Astrocyte (in vitro differentiated cells and primary cell): ENCODE measurements around the gene NRAP. TPM values are rescaled to one million over a fixed set of nuclear protein-coding genes. Genes with fewer than 3 reads are reported as not detected.

Experiments
- DNase-seq: peaks from one replicate; pipeline ENCODE4 v3.0.0-alpha.2; 2010; ENCODE audit warnings: low read depth
- FAIRE-seq: peaks from 2 replicates; lab custom pipeline; 2011; peaks lifted over from hg19 to GRCh38; lab: Jason Lieb, UNC
- H2AFZ ChIP-seq: 2 replicates; pipeline ENCODE4 v1.6.0; 2012; ENCODE audit warnings: low read depth, low read length, inconsistent platforms
- H3K27ac ChIP-seq: 2 replicates; pipeline ENCODE4 v1.5.1; 2011; ENCODE audit warnings: low read depth, low read length, inconsistent platforms
- H3K27me3 ChIP-seq: 2 replicates; pipeline ENCODE4 v1.6.0; 2011; ENCODE audit warnings: low read length, inconsistent platforms; ENCODE audit not compliant: insufficient read depth
- H3K36me3 ChIP-seq: 2 replicates; pipeline ENCODE4 v1.5.1; 2011; ENCODE audit warnings: low read length, inconsistent platforms; ENCODE audit not compliant: insufficient read depth
- H3K4me1 ChIP-seq: 2 replicates; pipeline ENCODE4 v1.5.1; 2011; ENCODE audit warnings: low read length, inconsistent platforms; ENCODE audit not compliant: insufficient read depth
- H3K4me2 ChIP-seq: 2 replicates; pipeline ENCODE4 v1.6.0; 2012; ENCODE audit warnings: low read length, inconsistent platforms
- H3K4me3 ChIP-seq: 2 replicates; pipeline ENCODE4 v1.5.1; 2011; ENCODE audit warnings: low read depth, mild to moderate bottlenecking, low read length, inconsistent platforms; ENCODE audit not compliant: insufficient read depth
- H3K79me2 ChIP-seq: 2 replicates; pipeline ENCODE4 v1.6.0; 2012; ENCODE audit warnings: mild to moderate bottlenecking, low read length, inconsistent platforms; ENCODE audit not compliant: insufficient read depth
- H3K9ac ChIP-seq: 2 replicates; pipeline ENCODE4 v1.6.0; 2012; ENCODE audit warnings: mild to moderate bottlenecking, low read length, inconsistent platforms
- H3K9me3 ChIP-seq: 2 replicates; pipeline ENCODE4 v1.5.1; 2012; ENCODE audit warnings: low read depth, mild to moderate bottlenecking, low read length, inconsistent platforms; ENCODE audit not compliant: insufficient read depth
- H4K20me1 ChIP-seq: 2 replicates; pipeline ENCODE4 v1.6.0; 2012; ENCODE audit warnings: low read length, inconsistent platforms; ENCODE audit not compliant: insufficient read depth
- H3K27ac Mint-ChIP-seq: one replicate; pipeline ENCODE4 v1.8.0; 2021; ENCODE audit warnings: mild to moderate bottlenecking, mixed read lengths; ENCODE audit not compliant: unreplicated experiment
- H3K27me3 Mint-ChIP-seq: one replicate; pipeline ENCODE4 v1.8.0; 2021; ENCODE audit warnings: low read depth, mixed read lengths; ENCODE audit not compliant: unreplicated experiment
- H3K36me3 Mint-ChIP-seq: one replicate; pipeline ENCODE4 v1.8.0; 2021; ENCODE audit warnings: low read depth, mixed read lengths; ENCODE audit not compliant: unreplicated experiment
- H3K4me1 Mint-ChIP-seq: one replicate; pipeline ENCODE4 v1.8.0; 2021; ENCODE audit warnings: low read depth, mixed read lengths; ENCODE audit not compliant: unreplicated experiment
- H3K4me3 Mint-ChIP-seq: one replicate; pipeline ENCODE4 v1.8.0; 2021; ENCODE audit warnings: mild to moderate bottlenecking, moderate library complexity, mixed read lengths; ENCODE audit not compliant: unreplicated experiment
- H3K9me3 Mint-ChIP-seq: one replicate; pipeline ENCODE4 v1.8.0; 2021; ENCODE audit warnings: mild to moderate bottlenecking, mixed read lengths; ENCODE audit not compliant: unreplicated experiment
- EZH2 ChIP-seq: IDR thresholded peaks from 2 replicates; pipeline ENCODE4 v1.6.1; 2012; ENCODE audit warnings: mild to moderate bottlenecking, low read length, inconsistent platforms; ENCODE audit not compliant: insufficient read depth
- total RNA-seq: library from RNA; stranded (reverse); gene quantifications from 2 replicates; pipeline ENCODE4 v1.2.1, GENCODE V29; 2021
- TF ChIP-seq, protein P1 (sequence below): IDR thresholded peaks from 2 replicates; pipeline ENCODE4 v1.5.1; 2011; ENCODE audit warnings: low read depth, mild to moderate bottlenecking, inconsistent platforms, low read length, moderate library complexity; ENCODE audit not compliant: insufficient read depth

NRAP gene
- total RNA-seq, 1 donor from 2014 or later, result not detected

DNA sequence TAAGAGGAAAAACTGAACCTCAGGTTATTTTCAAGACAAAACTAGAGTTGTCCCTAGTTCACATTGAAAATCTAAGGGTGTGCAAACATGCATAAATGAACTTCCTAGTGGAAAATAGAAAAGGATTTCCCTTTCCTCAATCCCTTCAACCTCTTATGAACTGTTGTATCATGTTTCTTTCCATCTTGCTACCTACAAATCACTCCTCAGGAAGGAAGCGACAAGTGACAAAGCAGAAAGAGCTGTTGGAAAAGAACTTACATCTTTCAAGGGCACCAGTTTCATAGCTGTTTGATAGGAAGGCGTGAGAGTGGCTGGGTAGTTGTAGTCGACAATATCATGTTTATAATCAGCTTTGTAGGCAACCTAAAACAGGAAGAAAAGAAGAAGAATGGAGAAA, 23.9 kb downstream of the NRAP start:
- Histone ChIP-seq H3K4me2 (no peak overlapping the region), H3K9ac (no peak overlapping the region), H3K4me3 (no peak overlapping the region), H3K4me1 (peaks cover 10% of the 10 kb centered on the region), H2AFZ (no peak overlapping the region), H3K27me3 (peaks cover 4% of the 10 kb centered on the region), H3K36me3 (no peaks in the 10 kb centered on the region), H3K9me3 (no peaks in the 10 kb centered on the region), H3K79me2 (no peaks in the 10 kb centered on the region), H4K20me1 (no peaks in the 10 kb centered on the region), H3K27ac (no peak overlapping the region)
- FAIRE-seq (no peak), DNase-seq (no peak)
- H3K27me3 Mint-ChIP-seq, result peaks cover 8% of the 10 kb centered on the region
- no peak overlapping the region for H3K4me3 Mint-ChIP-seq
- no peak overlapping the region for H3K27ac Mint-ChIP-seq
- H3K36me3 Mint-ChIP-seq, result no peaks in the 10 kb centered on the region
- H3K9me3 Mint-ChIP-seq, result peaks cover 8% of the 10 kb centered on the region
- H3K4me1 Mint-ChIP-seq, result peaks cover 9% of the 10 kb centered on the region
- no peak for TF ChIP-seq EZH2
- TF ChIP-seq, protein P1, sequence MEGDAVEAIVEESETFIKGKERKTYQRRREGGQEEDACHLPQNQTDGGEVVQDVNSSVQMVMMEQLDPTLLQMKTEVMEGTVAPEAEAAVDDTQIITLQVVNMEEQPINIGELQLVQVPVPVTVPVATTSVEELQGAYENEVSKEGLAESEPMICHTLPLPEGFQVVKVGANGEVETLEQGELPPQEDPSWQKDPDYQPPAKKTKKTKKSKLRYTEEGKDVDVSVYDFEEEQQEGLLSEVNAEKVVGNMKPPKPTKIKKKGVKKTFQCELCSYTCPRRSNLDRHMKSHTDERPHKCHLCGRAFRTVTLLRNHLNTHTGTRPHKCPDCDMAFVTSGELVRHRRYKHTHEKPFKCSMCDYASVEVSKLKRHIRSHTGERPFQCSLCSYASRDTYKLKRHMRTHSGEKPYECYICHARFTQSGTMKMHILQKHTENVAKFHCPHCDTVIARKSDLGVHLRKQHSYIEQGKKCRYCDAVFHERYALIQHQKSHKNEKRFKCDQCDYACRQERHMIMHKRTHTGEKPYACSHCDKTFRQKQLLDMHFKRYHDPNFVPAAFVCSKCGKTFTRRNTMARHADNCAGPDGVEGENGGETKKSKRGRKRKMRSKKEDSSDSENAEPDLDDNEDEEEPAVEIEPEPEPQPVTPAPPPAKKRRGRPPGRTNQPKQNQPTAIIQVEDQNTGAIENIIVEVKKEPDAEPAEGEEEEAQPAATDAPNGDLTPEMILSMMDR, result no peak

DNA sequence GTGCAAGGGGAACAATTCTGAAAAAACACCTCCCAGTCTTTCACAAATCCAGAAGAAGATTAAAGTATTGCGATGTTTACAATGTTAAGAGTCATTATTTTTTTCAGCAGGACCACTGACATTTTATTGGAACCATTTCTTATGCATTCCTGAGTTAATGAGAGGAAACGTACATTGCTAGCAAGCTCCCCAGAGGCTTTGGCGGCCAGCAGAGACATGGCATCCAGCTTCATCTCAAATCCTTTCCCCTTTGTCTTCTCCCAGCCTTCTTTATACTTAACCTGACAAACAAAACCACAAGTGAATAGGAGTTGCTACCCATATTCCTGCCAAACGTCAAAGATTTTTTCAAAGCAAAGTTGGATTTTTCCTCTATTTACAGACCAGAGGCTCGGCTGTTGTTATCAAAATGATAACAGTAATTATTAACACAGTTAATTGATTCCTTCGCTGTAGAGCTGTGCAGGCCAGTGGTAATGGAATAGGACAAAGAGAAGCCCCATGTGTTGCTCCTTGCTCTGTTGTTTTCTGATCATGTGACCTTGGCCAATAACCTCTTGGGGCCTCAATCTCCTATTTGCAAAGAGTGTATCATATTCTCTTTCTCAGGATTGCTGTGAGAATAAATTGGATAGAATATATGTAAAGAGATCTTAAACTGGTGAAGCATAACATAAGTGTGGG, 32.0 kb downstream of the NRAP start:
- DNase-seq, result peak; percentile 41
- Histone ChIP-seq H4K20me1 (no peaks in the 10 kb centered on the region), H2AFZ (no peak overlapping the region), H3K4me2 (no peak overlapping the region), H3K4me1 (no peaks in the 10 kb centered on the region), H3K9me3 (no peaks in the 10 kb centered on the region), H3K27ac (no peak overlapping the region), H3K4me3 (no peak overlapping the region), H3K36me3 (no peaks in the 10 kb centered on the region), H3K9ac (no peak overlapping the region), H3K79me2 (no peaks in the 10 kb centered on the region), H3K27me3 (peaks cover 2% of the 10 kb centered on the region)
- peaks cover 10% of the 10 kb centered on the region for H3K27me3 Mint-ChIP-seq
- peaks cover 5% of the 10 kb centered on the region for H3K4me1 Mint-ChIP-seq
- H3K9me3 Mint-ChIP-seq, result peaks cover 13% of the 10 kb centered on the region
- no peak for FAIRE-seq
- H3K4me3 Mint-ChIP-seq, result no peak overlapping the region
- no peaks in the 10 kb centered on the region for H3K36me3 Mint-ChIP-seq
- no peak for TF ChIP-seq EZH2
- TF ChIP-seq, protein P1, result no peak
- H3K27ac Mint-ChIP-seq, result no peak overlapping the region

DNA sequence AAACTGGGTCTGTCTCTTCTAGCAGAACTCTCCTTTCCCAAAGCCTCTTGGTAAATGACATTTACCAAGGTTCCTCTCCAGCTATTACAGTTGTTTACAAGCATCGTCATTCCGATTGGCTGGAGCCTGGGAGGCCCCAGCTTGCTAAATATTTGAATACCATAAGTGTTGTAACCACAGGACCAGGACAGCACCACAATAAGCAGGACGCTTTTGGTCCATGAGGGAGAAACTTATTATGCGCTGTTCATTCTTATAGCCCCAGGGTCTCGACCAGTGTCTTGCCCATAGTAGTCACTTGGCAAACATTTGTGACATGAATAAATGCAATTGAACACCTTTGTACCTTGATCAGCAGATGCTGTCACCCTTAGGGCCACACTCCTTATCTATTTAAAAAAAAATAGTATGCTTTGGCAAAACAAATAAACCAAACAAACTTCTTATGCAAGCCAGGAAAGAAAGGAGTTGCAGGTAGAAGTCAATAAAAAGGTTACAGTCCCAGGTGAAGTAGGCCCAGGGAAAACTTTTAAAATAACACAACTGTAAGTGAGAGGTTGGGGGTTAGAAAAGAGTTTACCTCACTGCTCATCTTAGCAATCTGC, 32.8 kb downstream of the NRAP start:
- H3K9ac ChIP-seq, result no peak overlapping the region
- no peak overlapping the region for H3K27ac ChIP-seq
- TF ChIP-seq EZH2, result no peak
- TF ChIP-seq, protein P1, result no peak
- no peak overlapping the region for H3K4me2 ChIP-seq
- Mint-ChIP-seq H3K4me1 (peaks cover 5% of the 10 kb centered on the region), H3K27me3 (peaks cover 15% of the 10 kb centered on the region), H3K4me3 (no peak overlapping the region), H3K9me3 (peaks cover 11% of the 10 kb centered on the region), H3K36me3 (no peaks in the 10 kb centered on the region), H3K27ac (no peak overlapping the region)
- DNase-seq, result no peak
- no peak for FAIRE-seq
- H3K27me3 ChIP-seq, result peaks cover 5% of the 10 kb centered on the region
- H2AFZ ChIP-seq, result no peak overlapping the region
- no peak overlapping the region for H3K4me3 ChIP-seq
- H3K36me3 ChIP-seq, result no peaks in the 10 kb centered on the region
- no peaks in the 10 kb centered on the region for H4K20me1 ChIP-seq
- H3K4me1 ChIP-seq, result no peaks in the 10 kb centered on the region
- H3K79me2 ChIP-seq, result no peaks in the 10 kb centered on the region
- no peaks in the 10 kb centered on the region for H3K9me3 ChIP-seq
